Spleen (tissue), 7 donors: ENCODE measurements around the gene OSTF1.

Experiments used
- POLR2A ChIP-seq, 3 donors: fragments of 450-650 bp; IDR thresholded peaks; one replicate each; pipeline ENCODE4 v1.5.1; 2017; ENCODE audit warnings: antibody characterized with exemption in 3 of 3, mild to moderate bottlenecking in 1 of 3
- POLR2AphosphoS5 ChIP-seq, 3 donors: sonication (generic); formaldehyde crosslinking; IDR thresholded peaks; one replicate each; pipeline ENCODE4 v1.5.1; 2017; ENCODE audit warnings: antibody characterized with exemption in 3 of 3
- TF ChIP-seq, protein P1 (sequence below), 11 experiments: fragments of 200-600 bp in 7 of 11; fragments of 450-650 bp in 4 of 11; sonication (generic) in 4 of 11; IDR thresholded peaks in 8 of 11; conservative IDR thresholded peaks in 3 of 11; 1 replicate in 7 of 11; 2 replicates in 4 of 11; pipeline versions ENCODE4 v1.4.0 to v1.8.0; 2016 to 2021; ENCODE audit warnings: antibody characterized with exemption in 11 of 11, inconsistent platforms in 4 of 11, mild to moderate bottlenecking in 1 of 11
- donor health status: DM: no; HTN: no; CAD: no; lungs with moderate emphysema.
- donor health status: DM: no; HTN: no; CAD: no.
- donor health status: DM: no; HTN: no; CAD: no.

- TF ChIP-seq, protein P1, sequence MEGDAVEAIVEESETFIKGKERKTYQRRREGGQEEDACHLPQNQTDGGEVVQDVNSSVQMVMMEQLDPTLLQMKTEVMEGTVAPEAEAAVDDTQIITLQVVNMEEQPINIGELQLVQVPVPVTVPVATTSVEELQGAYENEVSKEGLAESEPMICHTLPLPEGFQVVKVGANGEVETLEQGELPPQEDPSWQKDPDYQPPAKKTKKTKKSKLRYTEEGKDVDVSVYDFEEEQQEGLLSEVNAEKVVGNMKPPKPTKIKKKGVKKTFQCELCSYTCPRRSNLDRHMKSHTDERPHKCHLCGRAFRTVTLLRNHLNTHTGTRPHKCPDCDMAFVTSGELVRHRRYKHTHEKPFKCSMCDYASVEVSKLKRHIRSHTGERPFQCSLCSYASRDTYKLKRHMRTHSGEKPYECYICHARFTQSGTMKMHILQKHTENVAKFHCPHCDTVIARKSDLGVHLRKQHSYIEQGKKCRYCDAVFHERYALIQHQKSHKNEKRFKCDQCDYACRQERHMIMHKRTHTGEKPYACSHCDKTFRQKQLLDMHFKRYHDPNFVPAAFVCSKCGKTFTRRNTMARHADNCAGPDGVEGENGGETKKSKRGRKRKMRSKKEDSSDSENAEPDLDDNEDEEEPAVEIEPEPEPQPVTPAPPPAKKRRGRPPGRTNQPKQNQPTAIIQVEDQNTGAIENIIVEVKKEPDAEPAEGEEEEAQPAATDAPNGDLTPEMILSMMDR (IDR thresholded peaks at IDR 0.05 in 8 of 11, conservative IDR thresholded peaks at IDR 0.05 in 3 of 11): no peak
- TF ChIP-seq POLR2A (IDR thresholded peaks at IDR 0.05) (no peak), POLR2AphosphoS5 (IDR thresholded peaks at IDR 0.05) (no peak)
These were observed 46.2 kb downstream of the OSTF1 start for GRCh38 chr9:75134495-75134894.
